SK-N-SH treated with all-trans-retinoic acid at 6 μM for 48 hours (cell line): Measurements from ENCODE around the gene TRIM50.

ENCODE experiments used
- ATAC-seq: fragments of 200-7000 bp; cut with Tn5 transposase; 3 replicates; pipeline ENCODE4 v1.9.1; 2020; ENCODE audit warnings: mild to moderate bottlenecking, moderate library complexity
- ARNTL ChIP-seq: fragments of 450-650 bp; formaldehyde crosslinking; IDR thresholded peaks from 2 replicates; pipeline ENCODE4 v1.5.0; 2020; ENCODE audit warnings: low read depth, mild to moderate bottlenecking, moderate library complexity, borderline replicate concordance
- BACH2 ChIP-seq: fragments of 250-450 bp; sonication (Bioruptor Pico); IDR thresholded peaks from 2 replicates; pipeline ENCODE4 v1.9.0; 2021; ENCODE audit warnings: mild to moderate bottlenecking, borderline replicate concordance
- CREB5 ChIP-seq: fragments of 250-450 bp; sonication (Bioruptor Pico); IDR thresholded peaks from 2 replicates; pipeline ENCODE4 v1.5.1; 2020; ENCODE audit warnings: low read depth, mild to moderate bottlenecking, moderate library complexity
- CSDC2 ChIP-seq: fragments of 250-450 bp; sonication (Bioruptor Pico); IDR thresholded peaks from 2 replicates; pipeline ENCODE4 v1.5.0; 2020; ENCODE audit warnings: mild to moderate bottlenecking, moderate library complexity
- CSRNP3 ChIP-seq: fragments of 250-450 bp; sonication (Bioruptor Pico); IDR thresholded peaks from 2 replicates; pipeline ENCODE4 v1.5.1; 2021; ENCODE audit warnings: mild to moderate bottlenecking, moderate library complexity
- ESRRG ChIP-seq: fragments of 250-450 bp; sonication (Bioruptor Pico); IDR thresholded peaks from 2 replicates; pipeline ENCODE4 v1.6.1; 2021; ENCODE audit warnings: mild to moderate bottlenecking
- GLIS3 ChIP-seq: fragments of 250-450 bp; sonication (Bioruptor Pico); IDR thresholded peaks from 2 replicates; pipeline ENCODE4 v1.5.0; 2020; ENCODE audit warnings: mild to moderate bottlenecking, moderate library complexity
- ISL1 ChIP-seq: fragments of 250-450 bp; sonication (Bioruptor Pico); IDR thresholded peaks from 2 replicates; pipeline ENCODE4 v2.1.2; 2022; ENCODE audit warnings: mild to moderate bottlenecking, moderate library complexity
- OSR1 ChIP-seq: fragments of 250-450 bp; sonication (Bioruptor Pico); IDR thresholded peaks from 2 replicates; pipeline ENCODE4 v1.8.0; 2022; ENCODE audit warnings: moderate library complexity, mild to moderate bottlenecking, inconsistent platforms
- POU6F1 ChIP-seq: fragments of 250-450 bp; sonication (Bioruptor Pico); IDR thresholded peaks from 2 replicates; pipeline ENCODE4 v1.8.0; 2021; ENCODE audit warnings: low read depth, mild to moderate bottlenecking, moderate library complexity, borderline replicate concordance
- PPARA ChIP-seq: fragments of 250-450 bp; sonication (Bioruptor Pico); IDR thresholded peaks from 2 replicates; pipeline ENCODE4 v1.5.0; 2020; ENCODE audit warnings: mild to moderate bottlenecking, borderline replicate concordance
- RARB ChIP-seq: fragments of 250-450 bp; sonication (Bioruptor Pico); IDR thresholded peaks from 2 replicates; pipeline ENCODE4 v1.8.0; 2021; ENCODE audit warnings: mild to moderate bottlenecking, moderate library complexity
- SNAI2 ChIP-seq: fragments of 250-450 bp; sonication (Bioruptor Pico); IDR thresholded peaks from 2 replicates; pipeline ENCODE4 v1.5.0; 2020; ENCODE audit warnings: mild to moderate bottlenecking, moderate library complexity
- TCF4 ChIP-seq: fragments of 250-450 bp; sonication (Bioruptor Pico); IDR thresholded peaks from 2 replicates; pipeline ENCODE4 v1.8.0; 2021; ENCODE audit warnings: mild to moderate bottlenecking, moderate library complexity, borderline replicate concordance
- TOX ChIP-seq: fragments of 250-450 bp; sonication (Bioruptor Pico); IDR thresholded peaks from 2 replicates; pipeline ENCODE4 v1.8.0; 2021; ENCODE audit warnings: mild to moderate bottlenecking, moderate library complexity, borderline replicate concordance
- TSHZ2 ChIP-seq: fragments of 250-450 bp; sonication (Bioruptor Pico); IDR thresholded peaks from 2 replicates; pipeline ENCODE4 v1.5.0; 2020; ENCODE audit warnings: mild to moderate bottlenecking, moderate library complexity
- ZC3H10 ChIP-seq: fragments of 250-450 bp; sonication (Bioruptor Pico); IDR thresholded peaks from 2 replicates; pipeline ENCODE4 v1.5.1; 2021; ENCODE audit warnings: mild to moderate bottlenecking, moderate library complexity
- ZFP3 ChIP-seq: fragments of 250-450 bp; sonication (Bioruptor Pico); IDR thresholded peaks from 2 replicates; pipeline ENCODE4 v1.5.0; 2020; ENCODE audit warnings: mild to moderate bottlenecking, moderate library complexity
- ZFP30 ChIP-seq: fragments of 450-650 bp; formaldehyde crosslinking; IDR thresholded peaks from 2 replicates; pipeline ENCODE4 v1.5.0; 2022; ENCODE audit warnings: mild to moderate bottlenecking, moderate library complexity
- ZNF565 ChIP-seq: fragments of 450-650 bp; formaldehyde crosslinking; conservative IDR thresholded peaks from 2 replicates; pipeline ENCODE4 v1.5.0; 2020; ENCODE audit warnings: low read depth, mild to moderate bottlenecking, moderate library complexity
- ZNF70 ChIP-seq: fragments of 450-650 bp; formaldehyde crosslinking; IDR thresholded peaks from 2 replicates; pipeline ENCODE4 v1.5.0; 2020; ENCODE audit warnings: mild to moderate bottlenecking, moderate library complexity
- ZNF8 ChIP-seq: fragments of 450-650 bp; formaldehyde crosslinking; IDR thresholded peaks from 2 replicates; pipeline ENCODE4 v1.5.0; 2020; ENCODE audit warnings: mild to moderate bottlenecking, moderate library complexity

TRIM50 gene

GRCh38 chr7:73345538-73345937 lies 17.7 kb upstream of the TRIM50 start:
- TF ChIP-seq ZNF565 (CRISPR knock-in tag) = no peak
- ATAC-seq = no peak

- no peak for TF ChIP-seq OSR1
- TF ChIP-seq ESRRG (CRISPR knock-in tag) = no peak
- no peak for TF ChIP-seq ARNTL
- TF ChIP-seq ISL1 (CRISPR knock-in tag) = no peak
- ATAC-seq = no peak
Measured at GRCh38 chr7:73343671-73344380, 15.9 kb upstream of the TRIM50 start.

- TF ChIP-seq ZNF70 (CRISPR knock-in tag) (no peak), CREB5 (no peak), TSHZ2 (CRISPR knock-in tag) (no peak), ZNF8 (no peak), OSR1 (no peak), ARNTL (no peak), BACH2 (no peak), GLIS3 (no peak), ISL1 (CRISPR knock-in tag) (no peak), RARB (CRISPR knock-in tag) (no peak), ZC3H10 (CRISPR knock-in tag) (no peak), PPARA (no peak), CSDC2 (CRISPR knock-in tag) (no peak), CSRNP3 (no peak), ZNF565 (CRISPR knock-in tag) (no peak), TCF4 (CRISPR knock-in tag) (no peak), TOX (CRISPR knock-in tag) (no peak)
- peak; percentile 93 for ATAC-seq
Measured at GRCh38 chr7:73342645-73343044, 14.8 kb upstream of the TRIM50 start.

GRCh38 chr7:73341877-73342276 lies 14.0 kb upstream of the TRIM50 start:
- no peak for TF ChIP-seq RARB (CRISPR knock-in tag)
- TF ChIP-seq TSHZ2 (CRISPR knock-in tag) = no peak
- no peak for TF ChIP-seq ESRRG (CRISPR knock-in tag)
- no peak for TF ChIP-seq OSR1
- TF ChIP-seq TCF4 (CRISPR knock-in tag) = no peak
- no peak for TF ChIP-seq ZFP30
- TF ChIP-seq ISL1 (CRISPR knock-in tag) = no peak
- no peak for TF ChIP-seq CREB5
- TF ChIP-seq ZNF8 = no peak
- no peak for TF ChIP-seq ZNF70 (CRISPR knock-in tag)
- TF ChIP-seq ZFP3 = no peak
- TF ChIP-seq ARNTL = no peak
- no peak for TF ChIP-seq TOX (CRISPR knock-in tag)
- TF ChIP-seq POU6F1 (CRISPR knock-in tag) = no peak
- no peak for TF ChIP-seq CSDC2 (CRISPR knock-in tag)
- no peak for TF ChIP-seq ZC3H10 (CRISPR knock-in tag)
- no peak for TF ChIP-seq PPARA
- no peak for TF ChIP-seq SNAI2 (CRISPR knock-in tag)
- peak; percentile 58 for ATAC-seq
